Psoas muscle (tissue), 8 donors: ENCODE measurements around the gene RPL41. TPM values are rescaled to one million over a fixed set of nuclear protein-coding genes. Genes with fewer than 3 reads are reported as not detected.
A peak's percentile ranks its signal among the peaks of the same experiment; 100 is the strongest.

Source experiments
- ATAC-seq, 4 donors: fragments of 200-7000 bp; cut with Tn5 transposase; one replicate each; pipeline ENCODE4 v1.9.1; 2020; ENCODE audit warnings: moderate library complexity in 3 of 4, mild to moderate bottlenecking in 2 of 4
- DNase-seq, 2 donors: peaks; one replicate each; pipeline ENCODE4 v3.0.0-alpha.2; 2020
- H3K27ac ChIP-seq: fragments of 200-600 bp; one replicate; pipeline ENCODE4 v1.8.0; 2022
- H3K27me3 ChIP-seq, 3 donors: fragments of 200-600 bp in 1 of 3; one replicate each; pipeline versions ENCODE4 v1.6.1 to v1.8.0; 2013 to 2022; ENCODE audit warnings: low read length in 2 of 3, mild to moderate bottlenecking in 2 of 3, moderate library complexity in 1 of 3; ENCODE audit not compliant: insufficient read depth in 3 of 3
- H3K36me3 ChIP-seq, 2 donors: fragments of 200-600 bp in 1 of 2; one replicate each; pipeline versions ENCODE4 v1.6.1 to v1.8.0; 2013 to 2022; ENCODE audit warnings: low read depth in 1 of 2, mild to moderate bottlenecking in 1 of 2, moderate library complexity in 1 of 2; ENCODE audit not compliant: insufficient read depth in 1 of 2
- H3K4me1 ChIP-seq: fragments of 200-600 bp; one replicate; pipeline ENCODE4 v1.8.0; 2022
- H3K4me3 ChIP-seq: fragments of 200-600 bp; one replicate; pipeline ENCODE4 v1.8.0; 2022; ENCODE audit warnings: mild to moderate bottlenecking
- H3K9me3 ChIP-seq: fragments of 200-600 bp; one replicate; pipeline ENCODE4 v1.8.0; 2022
- WGBS, 3 donors: extraction: QIAGEN DNeasy Blood & Tissue Kit; methylation state at CpG; one replicate each; pipeline versions ENCODE4 v1.1.6 to v1.1.7; 2013; 5-methylcytosine and 5-hydroxymethylcytosine counted together
- intact Hi-C, 2 donors: fragments of 100-400 bp; cut with DNase I; formaldehyde crosslinking; loops; one replicate each; pipeline versions ENCODE4 v1.11.0 to v1.14.2; 2022
- polyA plus RNA-seq, 3 donors: library from polyadenylated mRNA; stranded (reverse); fragments of 200-250 nt; gene quantifications; one replicate each; pipeline ENCODE4 v1.2.3, GENCODE V29; 2013
- total RNA-seq, 4 donors: library from RNA; stranded (reverse); fragmentation: NEBNext Ultra II Directional in 2 of 4; extraction: Animal tissue kit (Norgen Biotek cat#: 25700) in 2 of 4; gene quantifications; one replicate each; pipeline versions ENCODE4 v1.2.1 to v1.2.4, GENCODE V29; 2021 to 2023
- TF ChIP-seq, protein P1 (sequence below): fragments of 200-600 bp; IDR thresholded peaks from one replicate; pipeline ENCODE4 v1.8.0; 2022; ENCODE audit warnings: antibody characterized with exemption
- donor health status: healthy with polysubstance abuse.
- donor health status: DM: no; HTN: no; CAD: no; lungs with moderate emphysema.
- donor health status: Bipolar disorder and iron deficiency.
- donor health status: healthy.
- donor health status: DM: yes; HTN: yes; CAD: no.
- donor health status: DM: no; HTN: no; CAD: no.
- donor health status: DM: no; HTN: no; CAD: no.
- donor health status: DM: yes; HTN: yes; CAD: no.

RPL41 gene
- total and polyA plus RNA-seq, 7 donors: 2,052 to 4,096 (median 2,475) TPM

DNA sequence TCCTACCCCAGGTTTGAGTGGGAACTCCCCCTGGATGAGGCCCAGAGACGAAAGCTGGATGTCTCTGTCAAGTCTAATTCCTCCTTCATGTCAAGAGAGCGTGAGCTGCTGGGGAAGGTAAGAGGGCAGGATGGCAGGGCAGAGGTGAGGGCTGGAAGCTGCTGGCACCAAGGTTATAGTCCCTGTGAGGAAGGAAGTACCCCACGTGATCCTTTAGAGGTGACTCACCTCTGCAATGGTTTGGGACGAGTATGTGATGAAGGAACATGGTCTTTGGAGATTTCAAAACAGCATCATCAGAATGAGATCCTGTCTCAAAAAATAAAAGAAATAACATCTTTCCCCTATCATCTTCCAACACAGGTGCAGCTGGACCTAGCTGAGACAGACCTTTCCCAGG is 26.8 kb downstream of the RPL41 start:
- no peaks in the 10 kb centered on the region for H3K9me3 ChIP-seq
- peaks cover 5 to 73% of the 10 kb centered on the region in 2 donors for H3K36me3 ChIP-seq
- TF ChIP-seq, protein P1, sequence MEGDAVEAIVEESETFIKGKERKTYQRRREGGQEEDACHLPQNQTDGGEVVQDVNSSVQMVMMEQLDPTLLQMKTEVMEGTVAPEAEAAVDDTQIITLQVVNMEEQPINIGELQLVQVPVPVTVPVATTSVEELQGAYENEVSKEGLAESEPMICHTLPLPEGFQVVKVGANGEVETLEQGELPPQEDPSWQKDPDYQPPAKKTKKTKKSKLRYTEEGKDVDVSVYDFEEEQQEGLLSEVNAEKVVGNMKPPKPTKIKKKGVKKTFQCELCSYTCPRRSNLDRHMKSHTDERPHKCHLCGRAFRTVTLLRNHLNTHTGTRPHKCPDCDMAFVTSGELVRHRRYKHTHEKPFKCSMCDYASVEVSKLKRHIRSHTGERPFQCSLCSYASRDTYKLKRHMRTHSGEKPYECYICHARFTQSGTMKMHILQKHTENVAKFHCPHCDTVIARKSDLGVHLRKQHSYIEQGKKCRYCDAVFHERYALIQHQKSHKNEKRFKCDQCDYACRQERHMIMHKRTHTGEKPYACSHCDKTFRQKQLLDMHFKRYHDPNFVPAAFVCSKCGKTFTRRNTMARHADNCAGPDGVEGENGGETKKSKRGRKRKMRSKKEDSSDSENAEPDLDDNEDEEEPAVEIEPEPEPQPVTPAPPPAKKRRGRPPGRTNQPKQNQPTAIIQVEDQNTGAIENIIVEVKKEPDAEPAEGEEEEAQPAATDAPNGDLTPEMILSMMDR: no peak

DNA sequence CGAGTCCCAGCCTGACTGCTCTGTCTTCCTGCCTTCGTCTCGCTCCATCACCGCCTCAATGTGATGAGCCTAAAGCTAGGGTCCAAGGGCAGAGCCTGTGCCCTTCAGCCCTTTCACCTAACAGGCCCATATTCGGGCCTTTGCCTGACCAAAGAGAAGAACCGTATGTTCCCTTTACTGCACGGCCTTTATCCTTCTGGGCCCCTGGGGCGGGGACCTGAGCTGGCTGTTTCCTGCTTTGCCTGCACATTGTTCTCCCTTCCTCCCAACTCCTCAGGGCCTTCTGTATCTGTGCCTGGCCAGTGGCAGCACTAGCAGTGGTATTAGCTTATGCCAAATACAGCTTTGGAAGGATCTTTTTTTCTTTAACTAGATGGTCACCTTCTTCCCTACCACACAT is 27.4 kb downstream of the RPL41 start:
- no peaks in the 10 kb centered on the region for H3K9me3 ChIP-seq
- peak overlapping the region; percentile 43 for H3K27ac ChIP-seq
- TF ChIP-seq, protein P1: no peak
- H3K27me3 ChIP-seq: no peaks in the 10 kb centered on the region
- 66 to 74% (median 71%) methylated on average over 8 of the region's 8 CpGs for WGBS, 3 donors
- DNase-seq (no peak), ATAC-seq (peak in 3 of 4 donors; percentile 20 to 47 (median 24))
- peaks cover under 1 to 67% of the 10 kb centered on the region in 2 donors for H3K36me3 ChIP-seq
- H3K4me1 ChIP-seq: peaks cover 3% of the 10 kb centered on the region
- no peak overlapping the region for H3K4me3 ChIP-seq
- intact Hi-C loops: no loop called here

More for the DNA sequence above, 26.8 kb downstream of the RPL41 start:
- DNase-seq (no peak), ATAC-seq (no peak)
- intact Hi-C loops: no loop called here
- WGBS, 3 donors: 66 to 78% (median 78%) methylated on average over 4 of the region's 4 CpGs
- peaks cover 3% of the 10 kb centered on the region for H3K4me1 ChIP-seq
- H3K27ac ChIP-seq: peak overlapping the region; percentile 43
- H3K27me3 ChIP-seq: no peaks in the 10 kb centered on the region
- no peak overlapping the region for H3K4me3 ChIP-seq

DNA sequence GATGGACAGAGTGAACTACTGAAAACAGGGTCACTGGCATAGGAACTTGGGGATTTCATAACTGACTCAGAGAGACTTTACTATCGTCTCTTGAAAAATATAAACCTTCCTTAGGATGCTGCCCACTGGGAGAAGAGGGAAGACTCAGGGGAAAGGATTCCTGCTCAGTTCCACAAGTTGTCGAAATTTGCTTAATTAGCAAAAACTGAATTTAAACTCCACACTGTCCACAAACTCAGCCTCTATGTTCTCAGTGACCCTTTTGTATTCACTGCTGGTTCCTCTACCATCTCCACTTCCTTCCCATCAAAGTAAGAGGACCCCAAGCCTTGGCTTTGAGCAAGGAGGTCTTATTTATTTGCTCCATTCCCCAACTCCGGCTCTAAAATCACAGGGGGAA is 28.8 kb downstream of the RPL41 start:
- 76 to 89% (median 82%) methylated on average over 3 of the region's 3 CpGs for WGBS, 3 donors
- DNase-seq: no peak

DNA sequence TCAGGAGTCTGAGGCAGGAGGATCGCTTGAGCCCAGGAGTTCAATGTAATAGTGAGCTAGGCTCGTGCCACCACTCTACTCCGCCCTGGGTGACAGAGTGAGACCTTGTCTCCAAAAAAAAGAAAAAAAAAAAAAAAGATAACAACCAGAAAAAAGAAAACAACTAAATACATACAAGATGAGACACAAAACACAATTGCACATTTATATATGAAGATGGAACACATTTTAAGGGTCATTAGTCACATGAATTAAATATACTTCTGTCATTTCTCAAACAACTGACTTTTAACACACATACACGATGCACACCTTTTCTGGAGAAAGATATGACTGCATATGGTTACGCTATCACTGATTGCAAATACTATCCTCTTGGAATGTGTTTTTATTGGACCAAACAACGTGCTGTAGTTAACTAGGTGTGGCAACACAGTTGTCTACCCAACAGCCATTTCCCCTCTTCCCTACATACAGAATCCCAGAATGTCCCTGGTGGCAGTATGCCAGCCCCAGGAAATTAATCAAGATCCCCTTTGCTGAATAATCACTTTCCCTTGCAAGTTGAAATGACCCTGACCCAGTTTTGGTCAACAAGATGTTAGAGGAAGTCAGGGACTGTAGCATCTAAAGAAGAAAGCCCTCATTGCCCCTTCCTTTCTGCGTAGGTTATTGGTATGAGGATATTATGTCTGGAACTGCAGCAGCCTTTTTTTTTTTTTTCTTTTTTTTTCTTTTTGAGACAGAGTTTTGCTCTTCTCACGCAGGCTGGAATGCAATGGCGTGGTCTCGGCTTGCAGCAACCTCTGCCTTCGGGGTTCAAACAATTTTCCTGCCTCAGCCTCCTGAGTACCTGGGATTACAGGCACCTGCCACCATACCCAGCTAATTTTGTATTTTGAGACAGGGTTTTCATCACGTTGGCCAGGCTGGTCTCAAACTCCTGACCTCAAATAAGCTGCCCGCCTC is 30.3 kb downstream of the RPL41 start:
- intact Hi-C loops: no loop called here
- DNase-seq: no peak
- ATAC-seq: peak in 1 of 4 donors; percentile 3
- Histone ChIP-seq H3K4me1 (peaks cover 14% of the 10 kb centered on the region), H3K9me3 (no peaks in the 10 kb centered on the region), H3K27me3 (no peaks in the 10 kb centered on the region), H3K4me3 (no peak overlapping the region), H3K36me3 (peaks cover 0 to 50% of the 10 kb centered on the region in 2 donors), H3K27ac (no peak overlapping the region)
- TF ChIP-seq, protein P1: no peak
- WGBS, 3 donors: 50 to 57% (median 54%) methylated on average over 13 of the region's 13 CpGs

More for the DNA sequence above, 28.8 kb downstream of the RPL41 start:
- H3K4me1 ChIP-seq: peaks cover 3% of the 10 kb centered on the region
- no peak overlapping the region for H3K27ac ChIP-seq
- H3K36me3 ChIP-seq: peaks cover 0 to 66% of the 10 kb centered on the region in 2 donors
- H3K9me3 ChIP-seq: no peaks in the 10 kb centered on the region
- TF ChIP-seq, protein P1: no peak
- H3K4me3 ChIP-seq: no peak overlapping the region
- H3K27me3 ChIP-seq: no peaks in the 10 kb centered on the region
- intact Hi-C loops: no loop called here
- no peak for ATAC-seq
